ENCODE results near the gene CREB1. TPM values are rescaled to one million over a fixed set of nuclear protein-coding genes. Genes with fewer than 3 reads are reported as not detected.

Gene CREB1
- total and polyA plus RNA-seq, 2 donors (not counting 1 experiment from before 2014, with no cell fraction given) = 42.5 to 156 TPM

DNA sequence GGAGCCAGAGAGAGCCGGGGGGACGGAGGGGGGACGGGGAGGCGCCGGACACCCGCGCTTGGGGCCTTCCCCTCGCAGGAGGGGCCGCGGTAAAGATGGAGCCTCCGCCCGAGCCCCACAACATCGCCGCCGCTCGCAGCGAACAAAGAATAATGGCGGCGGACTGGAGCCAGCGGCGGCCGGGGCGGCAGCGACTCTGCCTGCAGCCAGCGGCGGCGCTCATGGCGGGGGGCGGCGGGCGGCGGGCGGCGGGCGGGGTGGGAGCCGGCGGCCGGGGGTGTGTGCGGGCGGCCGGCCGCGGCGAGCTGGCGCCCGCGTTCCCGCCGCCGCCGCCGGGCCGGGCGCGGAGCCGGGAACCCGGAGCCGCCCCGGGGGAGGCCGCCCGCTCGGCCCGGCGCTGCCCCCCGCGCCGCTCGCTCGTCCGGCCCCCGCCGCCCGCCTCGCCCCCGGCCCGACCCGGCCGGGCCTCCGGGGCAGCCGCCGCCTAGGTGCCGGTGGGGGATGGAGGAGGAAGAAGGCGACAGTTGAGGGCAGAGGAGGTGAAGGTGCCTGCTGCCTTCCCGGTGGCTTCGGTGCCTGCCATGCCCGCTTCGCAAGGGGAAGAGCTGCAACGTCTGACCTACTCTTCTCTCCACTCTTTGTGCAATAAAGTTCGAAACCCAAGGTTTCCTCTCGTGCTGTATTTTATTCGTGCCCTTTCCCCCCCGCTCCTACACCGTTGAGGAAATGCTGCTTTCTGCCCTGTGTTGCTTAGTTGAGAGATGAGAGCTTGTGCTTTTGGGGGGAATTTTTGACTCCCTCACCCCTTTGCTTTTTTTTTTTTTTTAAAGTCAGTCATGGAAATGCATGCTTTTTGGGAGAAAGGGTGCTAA, 634 bp downstream of the CREB1 start:
- POLR2A ChIA-PET = interaction anchor here (0.5 to 3.5 kb wide), 23 partner anchors 19 to 1445 kb away, joined by 3 to 43 read pairs (median 5); partner anchors contain the start of genes CCNYL1, FASTKD2, INO80D and KLF7
- H2AFZ ChIP-seq (ENCODE audit: insufficient read depth, low read depth, low read length, poor library complexity, severe bottlenecking) = no peak overlapping the region
- no peak for TF ChIP-seq EZH2 (IDR thresholded peaks at IDR 0.05; ENCODE audit: borderline replicate concordance, insufficient read depth, low read depth, low read length, poor library complexity, severe bottlenecking)
- TF ChIP-seq, protein P1, sequence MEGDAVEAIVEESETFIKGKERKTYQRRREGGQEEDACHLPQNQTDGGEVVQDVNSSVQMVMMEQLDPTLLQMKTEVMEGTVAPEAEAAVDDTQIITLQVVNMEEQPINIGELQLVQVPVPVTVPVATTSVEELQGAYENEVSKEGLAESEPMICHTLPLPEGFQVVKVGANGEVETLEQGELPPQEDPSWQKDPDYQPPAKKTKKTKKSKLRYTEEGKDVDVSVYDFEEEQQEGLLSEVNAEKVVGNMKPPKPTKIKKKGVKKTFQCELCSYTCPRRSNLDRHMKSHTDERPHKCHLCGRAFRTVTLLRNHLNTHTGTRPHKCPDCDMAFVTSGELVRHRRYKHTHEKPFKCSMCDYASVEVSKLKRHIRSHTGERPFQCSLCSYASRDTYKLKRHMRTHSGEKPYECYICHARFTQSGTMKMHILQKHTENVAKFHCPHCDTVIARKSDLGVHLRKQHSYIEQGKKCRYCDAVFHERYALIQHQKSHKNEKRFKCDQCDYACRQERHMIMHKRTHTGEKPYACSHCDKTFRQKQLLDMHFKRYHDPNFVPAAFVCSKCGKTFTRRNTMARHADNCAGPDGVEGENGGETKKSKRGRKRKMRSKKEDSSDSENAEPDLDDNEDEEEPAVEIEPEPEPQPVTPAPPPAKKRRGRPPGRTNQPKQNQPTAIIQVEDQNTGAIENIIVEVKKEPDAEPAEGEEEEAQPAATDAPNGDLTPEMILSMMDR (IDR thresholded peaks at IDR 0.05) = no peak
- DNase-seq (peak; percentile 83), ATAC-seq (ENCODE audit: low read depth) (peak; percentile 4)
- H3K27ac Mint-ChIP-seq = peak overlapping the region; percentile 98
- H3K4me1 ChIP-seq (ENCODE audit: control insufficient read depth in 2 of 2, insufficient read depth in 2 of 2, low read length in 2 of 2) = peaks cover 70 to 72% of the 10 kb centered on the region in 2 donors
- peaks cover 9% of the 10 kb centered on the region for H4K20me1 ChIP-seq (ENCODE audit: control insufficient read depth, insufficient read depth, low read length, poor library complexity, severe bottlenecking)
- under 1% methylated on average over 82 of the region's 93 CpGs for WGBS (ENCODE audit: insufficient coverage)
- peaks cover 76% of the 10 kb centered on the region for H3K79me2 ChIP-seq (ENCODE audit: control insufficient read depth, insufficient read depth, low read length)
- H3K4me2 ChIP-seq (replicated peaks; ENCODE audit: low read depth, low read length, poor library complexity, severe bottlenecking) = peak overlapping the region; percentile 88
- peaks cover 0 to 1% of the 10 kb centered on the region in 2 experiments for H3K36me3 ChIP-seq (replicated peaks in 1 of 2; ENCODE audit: control extremely low read depth in 1 of 2, control insufficient read depth in 1 of 2, extremely low read depth in 1 of 2, insufficient read depth in 2 of 2, low read length in 1 of 2)
- intact Hi-C loops (cut with micrococcal nuclease) = loop anchor here (1.0 to 10.0 kb wide), 4 partner anchors 37 to 494 kb away; partner anchors contain the start of genes FZD5 and PLEKHM3
- no peaks in the 10 kb centered on the region for H3K9me3 Mint-ChIP-seq (ENCODE audit: insufficient read depth)
- peak overlapping the region; percentile 85 for H3K9ac ChIP-seq (ENCODE audit: low read length)
- peak overlapping the region; percentile 100 for H3K27ac ChIP-seq (ENCODE audit: low read length in 2 of 2)
- H3K4me3 Mint-ChIP-seq = peak overlapping the region; percentile 93
- H3K27me3 ChIP-seq (replicated peaks in 1 of 4; ENCODE audit: control extremely low read depth in 1 of 4, control insufficient read depth in 3 of 4, insufficient read depth in 4 of 4, low read length in 3 of 4) = no peaks in the 10 kb centered on the region
- CTCF ChIA-PET = interaction anchor here (0.6 to 2.7 kb wide), 12 partner anchors 8 to 736 kb away, joined by 3 to 19 read pairs (median 3); partner anchors contain the start of genes CCNYL1, METTL21A and PIKFYVE
- H3K4me1 Mint-ChIP-seq = peaks cover 69% of the 10 kb centered on the region
- peak overlapping the region; percentile 83 to 98 (median 84) for H3K4me3 ChIP-seq (ENCODE audit: control extremely low read depth in 1 of 5, extremely low read depth in 1 of 5, insufficient read depth in 1 of 5, low read depth in 2 of 5, low read length in 4 of 5)
- no peaks in the 10 kb centered on the region for H3K27me3 Mint-ChIP-seq
- no peaks in the 10 kb centered on the region for H3K9me3 ChIP-seq (ENCODE audit: control extremely low read depth in 1 of 3, control insufficient read depth in 2 of 3, insufficient read depth in 1 of 3, low read length in 2 of 3)

All from B cell (primary cell).